Iris pigment epithelial cell (primary cell): ENCODE data around the gene NEMP1.

Experiments
- DNase-seq: peaks from one replicate; pipeline ENCODE4 v3.0.0-alpha.2; 2011; ENCODE audit warnings: low read depth

The NEMP1 gene

GRCh38 chr12:57107456-57108155 lies 29.0 kb upstream of the NEMP1 start:
- no peak for DNase-seq

- no peak for DNase-seq
Observed at GRCh38 chr12:57106021-57106708, 27.6 kb upstream of the NEMP1 start.

- DNase-seq = no peak
Observed at GRCh38 chr12:57105011-57105753, 26.6 kb upstream of the NEMP1 start.

- no peak for DNase-seq
Observed at GRCh38 chr12:57104292-57104910, 25.8 kb upstream of the NEMP1 start.

GRCh38 chr12:57103856-57104255 lies 25.3 kb upstream of the NEMP1 start:
- DNase-seq = peak; percentile 49

GRCh38 chr12:57101892-57102695 lies 23.5 kb upstream of the NEMP1 start:
- DNase-seq = peak; percentile 28

- DNase-seq = no peak
Observed at GRCh38 chr12:57099766-57100165, 21.2 kb upstream of the NEMP1 start.

GRCh38 chr12:57099047-57099714 lies 20.6 kb upstream of the NEMP1 start:
- DNase-seq = no peak

GRCh38 chr12:57098546-57098945 lies 20.0 kb upstream of the NEMP1 start:
- no peak for DNase-seq

- no peak for DNase-seq
Observed at GRCh38 chr12:57097554-57097835, 18.9 kb upstream of the NEMP1 start.

GRCh38 chr12:57096748-57097553 lies 18.4 kb upstream of the NEMP1 start:
- no peak for DNase-seq

GRCh38 chr12:57096099-57096572 lies 17.5 kb upstream of the NEMP1 start:
- DNase-seq = peak; percentile 16

- no peak for DNase-seq
Observed at GRCh38 chr12:57095440-57095839, 16.8 kb upstream of the NEMP1 start.

- DNase-seq = no peak
Observed at GRCh38 chr12:57094208-57095160, 15.9 kb upstream of the NEMP1 start.

- DNase-seq = peak; percentile 87
Observed at GRCh38 chr12:57093415-57094207, 15.0 kb upstream of the NEMP1 start.

GRCh38 chr12:57092876-57093414 lies 14.4 kb upstream of the NEMP1 start:
- no peak for DNase-seq

GRCh38 chr12:57092529-57092862 lies 13.9 kb upstream of the NEMP1 start:
- DNase-seq = no peak
